KMS-11 (cell line): ENCODE results near the gene B3GNT5.

Source experiments
- H2AFZ ChIP-seq: fragments of 200-600 bp; sonication (generic); 2 replicates; pipeline ENCODE4 v1.6.1; 2016; ENCODE audit warnings: antibody characterized with exemption, mixed run types, low read depth
- H3K27ac ChIP-seq: fragments of 200-600 bp; sonication (generic); 2 replicates; pipeline ENCODE4 v1.6.1; 2016; ENCODE audit warnings: mild to moderate bottlenecking, mixed run types
- H3K27me3 ChIP-seq: fragments of 200-600 bp; sonication (generic); 2 replicates; pipeline ENCODE4 v1.6.1; 2017; ENCODE audit warnings: mild to moderate bottlenecking, low read depth, mixed run types, moderate library complexity; ENCODE audit not compliant: insufficient read depth
- H3K36me3 ChIP-seq: fragments of 200-600 bp; sonication (generic); 2 replicates; pipeline ENCODE4 v1.6.1; 2017; ENCODE audit warnings: mild to moderate bottlenecking, mixed run types; ENCODE audit not compliant: insufficient read depth
- H3K4me1 ChIP-seq: fragments of 200-600 bp; sonication (generic); 2 replicates; pipeline ENCODE4 v1.6.1; 2016; ENCODE audit warnings: mild to moderate bottlenecking, low read depth, mixed run types; ENCODE audit not compliant: poor library complexity, severe bottlenecking
- H3K4me2 ChIP-seq: fragments of 200-600 bp; sonication (generic); 2 replicates; pipeline ENCODE4 v1.7.0; 2016; ENCODE audit warnings: mild to moderate bottlenecking, mixed run types
- H3K4me3 ChIP-seq: fragments of 200-600 bp; sonication (generic); IDR thresholded peaks from 2 replicates; pipeline ENCODE4 v1.6.1; 2017; ENCODE audit warnings: low read depth, low read length, mixed read lengths; ENCODE audit not compliant: insufficient read depth
- H3K79me2 ChIP-seq: fragments of 200-600 bp; sonication (generic); 2 replicates; pipeline ENCODE4 v1.6.1; 2016; ENCODE audit warnings: low read depth, mixed run types; ENCODE audit not compliant: insufficient read depth
- H3K9ac ChIP-seq: fragments of 200-600 bp; sonication (generic); 2 replicates; pipeline ENCODE4 v1.6.1; 2016; ENCODE audit warnings: mild to moderate bottlenecking, mixed run types
- H4K20me1 ChIP-seq: fragments of 200-600 bp; sonication (generic); 2 replicates; pipeline ENCODE4 v1.6.1; 2016; ENCODE audit warnings: mild to moderate bottlenecking, mixed run types; ENCODE audit not compliant: insufficient read depth
- TF ChIP-seq, protein P1 (sequence below): fragments of 200-600 bp; sonication (generic); conservative IDR thresholded peaks from 2 replicates; pipeline ENCODE4 v1.6.1; 2017; ENCODE audit warnings: low read depth, mild to moderate bottlenecking, antibody characterized with exemption, low read length, moderate library complexity, mixed read lengths

B3GNT5 gene

GRCh38 chr3:183217548-183218332 lies 35.3 kb upstream of the B3GNT5 start:
- no peak overlapping the region for H3K9ac ChIP-seq
- H4K20me1 ChIP-seq: no peaks in the 10 kb centered on the region
- no peak overlapping the region for H3K27ac ChIP-seq

GRCh38 chr3:183218826-183219225 lies 34.2 kb upstream of the B3GNT5 start:
- Histone ChIP-seq H3K36me3 (no peaks in the 10 kb centered on the region), H3K9ac (no peak overlapping the region), H3K27ac (no peak overlapping the region), H2AFZ (no peak overlapping the region), H3K4me1 (no peaks in the 10 kb centered on the region), H3K4me2 (no peak overlapping the region), H3K27me3 (no peaks in the 10 kb centered on the region), H3K79me2 (no peaks in the 10 kb centered on the region), H4K20me1 (no peaks in the 10 kb centered on the region), H3K4me3 (no peak overlapping the region)
- TF ChIP-seq, protein P1, sequence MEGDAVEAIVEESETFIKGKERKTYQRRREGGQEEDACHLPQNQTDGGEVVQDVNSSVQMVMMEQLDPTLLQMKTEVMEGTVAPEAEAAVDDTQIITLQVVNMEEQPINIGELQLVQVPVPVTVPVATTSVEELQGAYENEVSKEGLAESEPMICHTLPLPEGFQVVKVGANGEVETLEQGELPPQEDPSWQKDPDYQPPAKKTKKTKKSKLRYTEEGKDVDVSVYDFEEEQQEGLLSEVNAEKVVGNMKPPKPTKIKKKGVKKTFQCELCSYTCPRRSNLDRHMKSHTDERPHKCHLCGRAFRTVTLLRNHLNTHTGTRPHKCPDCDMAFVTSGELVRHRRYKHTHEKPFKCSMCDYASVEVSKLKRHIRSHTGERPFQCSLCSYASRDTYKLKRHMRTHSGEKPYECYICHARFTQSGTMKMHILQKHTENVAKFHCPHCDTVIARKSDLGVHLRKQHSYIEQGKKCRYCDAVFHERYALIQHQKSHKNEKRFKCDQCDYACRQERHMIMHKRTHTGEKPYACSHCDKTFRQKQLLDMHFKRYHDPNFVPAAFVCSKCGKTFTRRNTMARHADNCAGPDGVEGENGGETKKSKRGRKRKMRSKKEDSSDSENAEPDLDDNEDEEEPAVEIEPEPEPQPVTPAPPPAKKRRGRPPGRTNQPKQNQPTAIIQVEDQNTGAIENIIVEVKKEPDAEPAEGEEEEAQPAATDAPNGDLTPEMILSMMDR: no peak

More at GRCh38 chr3:183217548-183218332, 35.3 kb upstream of the B3GNT5 start:
- H3K4me1 ChIP-seq: no peaks in the 10 kb centered on the region
- no peak overlapping the region for H2AFZ ChIP-seq
- H3K27me3 ChIP-seq: no peaks in the 10 kb centered on the region
- TF ChIP-seq, protein P1: no peak
- H3K4me3 ChIP-seq: no peak overlapping the region
- no peaks in the 10 kb centered on the region for H3K36me3 ChIP-seq
- no peak overlapping the region for H3K4me2 ChIP-seq
- no peaks in the 10 kb centered on the region for H3K79me2 ChIP-seq

- H3K27ac ChIP-seq: no peak overlapping the region
- H3K4me3 ChIP-seq: no peak overlapping the region
- H3K4me2 ChIP-seq: no peak overlapping the region
- H3K9ac ChIP-seq: no peak overlapping the region
- H3K79me2 ChIP-seq: no peaks in the 10 kb centered on the region
- H3K4me1 ChIP-seq: no peaks in the 10 kb centered on the region
- no peaks in the 10 kb centered on the region for H4K20me1 ChIP-seq
- no peaks in the 10 kb centered on the region for H3K27me3 ChIP-seq
- TF ChIP-seq, protein P1: no peak
- no peaks in the 10 kb centered on the region for H3K36me3 ChIP-seq
- H2AFZ ChIP-seq: no peak overlapping the region
Measured at GRCh38 chr3:183220828-183221227, 32.2 kb upstream of the B3GNT5 start.

- H3K9ac ChIP-seq: no peak overlapping the region
- no peaks in the 10 kb centered on the region for H3K79me2 ChIP-seq
- no peaks in the 10 kb centered on the region for H4K20me1 ChIP-seq
- no peaks in the 10 kb centered on the region for H3K36me3 ChIP-seq
- H3K4me1 ChIP-seq: no peaks in the 10 kb centered on the region
- H3K4me2 ChIP-seq: no peak overlapping the region
- no peaks in the 10 kb centered on the region for H3K27me3 ChIP-seq
- H3K4me3 ChIP-seq: no peak overlapping the region
- TF ChIP-seq, protein P1: no peak
- no peak overlapping the region for H2AFZ ChIP-seq
- H3K27ac ChIP-seq: no peak overlapping the region
Measured at GRCh38 chr3:183222631-183223235, 30.3 kb upstream of the B3GNT5 start.
